CD4-positive, alpha-beta T cell treated with Interleukin-2 at 100 ng/mL for 4 hours (primary cell): Measurements from ENCODE around the gene KCNQ1.
"Not testable (repeated sequence)": the region's sequence is repeated elsewhere in the genome, so short reads cannot be mapped to it uniquely, and the experiment has no call there.

Experiments
- DNase-seq: peaks from one replicate; pipeline ENCODE4 v3.0.0-alpha.2; 2020; ENCODE audit warnings: low spot score

The KCNQ1 gene

DNA sequence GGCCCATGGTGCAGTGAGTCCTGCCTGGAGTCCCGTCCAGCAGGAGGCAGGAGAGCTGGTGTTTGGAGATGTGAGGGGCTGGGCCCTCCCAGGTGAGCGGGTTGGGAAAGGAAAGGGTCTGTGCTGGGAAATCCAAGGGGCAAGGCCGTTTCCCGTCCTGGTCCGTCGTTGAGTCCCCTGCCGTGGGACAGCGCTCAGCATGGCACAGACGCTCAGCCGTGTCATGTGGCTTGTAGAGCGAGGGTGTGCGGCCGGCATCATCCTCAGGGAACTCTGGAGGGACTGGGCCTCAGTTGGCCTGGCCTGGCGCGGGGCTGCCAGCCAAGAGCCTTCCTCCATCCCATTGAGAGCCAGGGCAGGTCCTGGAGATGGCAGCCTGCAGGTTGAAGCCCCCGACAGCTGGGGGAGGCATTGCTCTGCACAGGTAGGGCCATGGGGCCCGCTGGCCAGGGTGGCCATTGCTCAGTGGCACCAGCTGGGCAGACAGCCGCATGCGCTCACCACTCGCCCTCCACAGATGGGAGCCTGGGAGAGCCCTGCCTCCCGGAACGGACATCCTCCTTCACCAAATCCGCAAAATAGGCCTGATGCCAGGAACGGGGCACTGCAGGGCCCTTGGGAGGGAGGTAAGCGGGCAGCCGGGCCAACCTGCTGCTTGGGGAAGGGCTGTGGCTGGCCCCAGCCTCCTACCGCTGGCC, 28.7 kb downstream of the KCNQ1 start:
- DNase-seq: no peak

DNA sequence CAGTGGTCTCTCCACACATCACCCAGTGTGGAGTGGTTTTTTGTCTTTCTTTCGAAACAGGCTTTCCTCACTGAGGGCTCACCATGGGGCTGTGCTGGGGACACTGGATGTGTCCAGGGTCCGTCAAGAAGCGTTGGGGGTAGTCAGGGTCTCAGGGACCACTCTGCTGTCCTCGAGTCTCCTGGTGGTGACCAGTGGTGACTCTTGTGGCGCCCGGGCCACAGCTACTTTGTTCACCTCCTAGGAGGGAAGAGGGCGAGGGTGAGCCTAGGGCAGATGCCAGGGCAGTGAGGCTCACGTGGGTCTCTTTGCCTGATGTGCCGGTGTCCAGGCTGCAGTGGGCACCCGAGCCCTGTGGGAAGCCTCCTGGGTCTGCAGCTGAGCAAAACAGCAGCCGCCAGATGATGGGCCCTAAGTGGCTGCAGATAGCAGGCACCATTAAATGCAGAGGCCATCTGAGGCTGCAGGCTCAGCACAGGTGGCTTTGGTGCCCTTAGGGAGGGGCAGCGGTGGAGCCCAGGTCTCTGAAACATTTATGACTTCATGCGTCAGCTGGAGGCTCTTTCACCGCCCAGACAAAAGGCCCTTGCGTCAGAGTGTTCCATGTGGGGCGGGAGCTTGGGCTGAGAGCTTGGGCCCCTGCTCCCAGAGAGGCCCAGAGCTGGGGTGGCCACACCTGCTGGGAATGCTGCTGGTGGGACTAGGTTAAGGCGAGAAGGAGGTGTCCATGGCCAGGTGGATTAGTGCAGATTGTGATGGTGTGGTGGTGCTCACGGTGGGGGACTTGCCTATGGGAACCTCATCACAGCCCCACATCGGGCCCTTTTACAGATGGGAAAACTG, 29.5 kb downstream of the KCNQ1 start:
- DNase-seq: no peak

DNA sequence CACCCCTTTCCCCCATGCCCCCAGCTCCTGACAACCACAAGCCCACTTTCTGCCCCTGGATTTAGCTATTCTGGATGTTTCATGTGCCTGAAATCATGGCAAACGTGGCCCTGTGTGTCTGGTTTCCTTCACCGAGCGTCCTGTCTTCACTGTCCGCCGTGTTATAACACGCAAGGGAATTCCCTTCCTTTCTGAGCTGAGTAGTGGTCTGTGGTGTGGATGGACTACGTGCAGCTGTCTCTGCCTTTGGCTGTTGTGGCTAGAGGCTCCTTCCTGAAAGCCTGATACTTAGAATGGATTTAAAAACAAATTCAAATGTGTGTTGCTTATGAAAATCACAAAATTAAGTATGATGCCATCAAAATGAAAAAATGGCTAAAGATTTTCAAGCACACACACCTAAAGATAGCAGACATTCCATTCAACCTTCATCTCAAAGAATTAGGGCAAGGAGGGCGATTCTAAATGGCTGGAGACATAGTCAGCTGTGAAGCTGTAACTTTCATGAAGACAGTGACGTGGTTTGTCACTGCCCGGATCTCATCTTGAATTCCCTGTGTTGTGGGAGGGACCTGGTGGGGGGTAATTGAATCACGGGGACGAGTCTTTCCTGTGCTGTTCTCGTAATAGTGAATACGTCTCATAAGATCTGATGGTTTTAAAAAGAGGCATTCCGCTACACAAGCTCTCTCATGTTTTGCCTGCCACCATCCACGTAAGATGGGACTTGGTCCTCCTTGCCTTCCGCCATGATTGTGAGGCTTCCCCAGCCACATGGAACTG, 30.5 kb downstream of the KCNQ1 start:
- DNase-seq: no peak

GRCh38 chr11:2477254-2477653, 32.4 kb downstream of the KCNQ1 start:
- no peak for DNase-seq

GRCh38 chr11:2477936-2478335, 33.1 kb downstream of the KCNQ1 start:
- no peak for DNase-seq

DNA sequence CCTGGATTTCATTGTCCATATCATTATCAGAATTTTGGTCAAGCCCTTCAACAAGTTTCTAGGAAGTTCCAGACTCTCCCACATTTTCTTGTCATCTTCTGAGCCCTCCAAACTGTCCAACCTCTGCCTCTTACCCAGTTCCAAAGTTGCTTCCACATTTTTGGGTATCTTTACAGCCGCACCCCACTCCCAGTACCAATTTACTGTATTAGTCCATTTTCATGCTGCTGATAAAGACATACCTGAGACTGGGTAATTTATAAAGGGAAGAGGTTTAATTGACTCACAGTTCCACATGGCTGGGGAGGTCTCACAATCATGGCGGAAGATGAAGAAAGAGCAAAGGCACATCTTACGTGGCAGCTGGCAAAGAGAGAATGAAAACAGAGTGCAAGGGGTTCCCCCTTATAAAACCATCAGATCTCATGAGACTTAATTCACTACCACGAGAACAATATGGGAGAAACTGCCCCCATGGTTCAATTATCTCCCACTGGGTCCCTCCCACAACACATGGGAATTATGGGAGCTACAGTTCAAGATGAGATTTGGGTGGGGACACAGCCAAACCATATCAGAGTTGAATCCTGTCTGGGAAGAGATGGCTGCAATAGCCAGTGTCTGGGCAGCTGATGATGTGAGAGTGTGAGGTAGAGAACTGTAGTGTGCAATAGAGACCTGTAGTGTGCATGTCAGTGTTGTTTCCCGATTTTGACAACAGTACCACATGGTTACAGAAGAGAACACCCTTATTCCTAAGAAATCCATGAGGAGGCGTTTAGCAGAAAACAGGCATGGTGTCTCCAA, 35.5 kb downstream of the KCNQ1 start:
- not testable (repeated sequence) for DNase-seq

DNA sequence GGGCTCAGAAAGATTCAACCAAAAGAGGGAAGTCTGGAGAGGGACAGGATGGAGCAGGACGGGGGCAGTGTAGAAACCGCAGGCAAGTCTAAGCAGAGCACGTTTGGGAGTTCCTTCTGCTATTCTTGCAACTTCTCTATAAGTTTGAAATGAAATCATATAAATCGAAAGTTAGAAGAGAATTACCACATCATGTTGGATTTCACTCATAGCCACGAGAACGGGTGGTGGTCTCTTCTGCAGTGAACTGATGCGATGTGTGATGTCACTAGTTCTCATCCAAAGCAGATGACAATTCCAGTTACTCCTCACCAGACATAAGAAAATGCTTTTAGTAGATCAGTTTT, 36.0 kb downstream of the KCNQ1 start:
- DNase-seq: no peak

- no peak for DNase-seq
Observed at GRCh38 chr11:2481253-2481652, 36.4 kb downstream of the KCNQ1 start.

DNA sequence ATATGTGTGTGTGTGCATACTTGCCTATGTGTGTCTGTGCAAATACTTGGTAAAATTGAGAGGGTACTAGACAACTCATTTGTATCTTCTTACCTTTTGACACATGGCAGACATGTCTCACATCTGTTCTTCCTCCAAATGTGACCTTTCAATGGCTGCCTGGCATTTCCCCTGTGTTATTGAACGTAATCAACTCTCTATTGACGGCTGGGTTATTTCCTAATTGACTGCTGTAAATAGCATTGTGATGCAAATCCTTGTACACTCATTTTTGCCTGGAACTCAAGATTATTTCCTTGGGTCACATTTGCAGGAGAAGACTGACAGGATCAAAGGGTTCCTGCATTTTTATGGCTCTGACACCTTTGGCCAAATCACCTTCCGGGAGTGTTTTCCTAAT, 37.4 kb downstream of the KCNQ1 start:
- DNase-seq: no peak

- DNase-seq: no peak
Observed at GRCh38 chr11:2482745-2483144, 37.9 kb downstream of the KCNQ1 start.

- no peak for DNase-seq
Observed at GRCh38 chr11:2483426-2483825, 38.6 kb downstream of the KCNQ1 start.

GRCh38 chr11:2484576-2485125, 39.8 kb downstream of the KCNQ1 start:
- no peak for DNase-seq

GRCh38 chr11:2488004-2488403, 43.2 kb downstream of the KCNQ1 start:
- no peak for DNase-seq

DNA sequence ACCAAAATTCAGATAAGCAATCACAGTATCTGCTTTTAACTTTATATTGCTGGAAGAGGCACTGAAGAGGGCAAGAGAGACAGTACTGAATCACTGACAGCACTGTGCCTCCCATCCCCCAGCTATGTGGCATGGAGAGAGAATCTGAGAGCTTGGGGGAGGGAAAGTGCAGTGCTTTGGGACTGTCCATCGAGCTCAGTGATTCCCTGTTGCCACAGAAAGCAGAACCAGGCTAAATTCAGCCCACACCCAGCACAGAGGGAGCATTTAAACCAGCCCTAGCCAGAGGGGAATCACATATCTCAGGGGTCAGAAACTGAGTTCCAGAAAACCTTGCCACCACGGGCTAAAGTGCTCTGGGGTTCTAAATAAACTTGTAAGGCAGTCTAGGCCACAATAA, 44.3 kb downstream of the KCNQ1 start:
- no peak for DNase-seq

GRCh38 chr11:2497951-2498350, 53.1 kb downstream of the KCNQ1 start:
- not testable (repeated sequence) for DNase-seq

GRCh38 chr11:2498750-2499149, 53.9 kb downstream of the KCNQ1 start:
- DNase-seq: no peak

GRCh38 chr11:2507212-2507901, 62.5 kb downstream of the KCNQ1 start:
- DNase-seq: no peak

GRCh38 chr11:2507945-2508749, 63.3 kb downstream of the KCNQ1 start:
- DNase-seq: no peak

GRCh38 chr11:2508793-2509192, 64.0 kb downstream of the KCNQ1 start:
- no peak for DNase-seq

DNA sequence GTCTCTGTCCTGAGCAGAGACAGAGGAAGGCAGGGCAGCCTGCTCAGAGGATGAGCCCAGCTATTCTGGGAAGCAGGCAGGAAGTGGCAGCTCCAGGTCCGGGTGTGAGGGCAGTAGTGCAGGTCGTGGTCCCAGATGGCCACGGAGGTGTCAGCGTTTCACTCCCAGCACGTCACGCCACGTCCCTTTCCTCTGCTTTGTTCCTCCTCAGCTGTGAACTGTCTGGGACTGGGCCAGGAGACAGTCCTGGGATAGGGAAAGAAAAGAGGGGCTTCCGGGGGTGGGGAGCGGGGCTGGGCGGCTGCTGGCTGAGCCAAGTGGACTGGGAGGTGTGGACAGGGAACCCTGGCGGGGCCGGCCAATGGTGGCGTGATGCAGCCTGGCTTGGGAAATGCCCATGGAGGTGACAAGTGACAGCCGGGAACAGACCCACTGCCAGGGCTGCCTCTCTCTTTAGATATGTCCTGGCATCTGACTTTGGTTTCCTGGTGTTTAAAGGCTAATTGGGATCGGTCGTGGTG, 64.7 kb downstream of the KCNQ1 start:
- DNase-seq: no peak
